Body of pancreas (tissue), 4 donors: ENCODE data around the gene ROS1. TPM values are rescaled to one million over a fixed set of nuclear protein-coding genes. Genes with fewer than 3 reads are reported as not detected.

Experiments used
- ATAC-seq: fragments of 150-250 bp; one replicate; pipeline ENCODE4 v1.9.1; 2016
- DNase-seq, 4 donors: peaks; one replicate each; pipeline ENCODE4 v3.0.0-alpha.2; 2019
- H3K27ac ChIP-seq, 4 donors: fragments of 200-600 bp; sonication (generic); 1 replicate in 3 of 4; 2 replicates in 1 of 4; pipeline versions ENCODE4 v1.5.1 to v1.6.1; 2016 to 2019; ENCODE audit warnings: mild to moderate bottlenecking in 1 of 4, mixed read lengths in 1 of 4, moderate library complexity in 1 of 4
- H3K27me3 ChIP-seq, 2 donors: fragments of 200-600 bp; sonication (generic); one replicate each; pipeline ENCODE4 v1.6.0; 2016; ENCODE audit warnings: mild to moderate bottlenecking in 1 of 2
- H3K36me3 ChIP-seq, 2 donors: fragments of 200-600 bp; sonication (generic); replicated peaks in 1 of 2; 2 replicates each; pipeline ENCODE4 v1.5.1; 2016; ENCODE audit warnings: low read depth in 2 of 2; ENCODE audit not compliant: insufficient read depth in 1 of 2
- H3K4me1 ChIP-seq: fragments of 200-600 bp; sonication (generic); one replicate; pipeline ENCODE4 v1.6.0; 2016
- H3K4me3 ChIP-seq, 2 donors: fragments of 200-600 bp; sonication (generic); 1 replicate in 1 of 2; 2 replicates in 1 of 2; pipeline ENCODE4 v1.5.1; 2016 to 2019
- H3K9me3 ChIP-seq, 3 donors: fragments of 200-600 bp; sonication (generic); 1 replicate in 2 of 3; 2 replicates in 1 of 3; pipeline ENCODE4 v1.5.1; 2016
- CTCF ChIP-seq, 7 experiments: fragments of 450-650 bp in 4 of 7; fragments of 200-600 bp in 3 of 7; sonication (generic) in 3 of 7; IDR thresholded peaks; one replicate each; pipeline ENCODE4 v1.5.1; 2016 to 2019; ENCODE audit warnings: antibody characterized with exemption in 7 of 7
- POLR2A ChIP-seq, 3 donors: fragments of 450-650 bp; IDR thresholded peaks; one replicate each; pipeline ENCODE4 v1.6.1; 2016; ENCODE audit warnings: antibody characterized with exemption in 3 of 3, mild to moderate bottlenecking in 2 of 3
- WGBS, 2 donors: methylation state at CpG; one replicate each; pipeline ENCODE4 v1.1.5; 2017; 5-methylcytosine and 5-hydroxymethylcytosine counted together
- intact Hi-C: fragments of 100-400 bp; cut with DNase I; formaldehyde crosslinking; loops from one replicate; pipeline ENCODE4 v1.15.1; 2023
- total RNA-seq, 2 donors: library from RNA; depleted of rRNA; stranded (reverse); fragments of >200 nt; gene quantifications; one replicate each; pipeline ENCODE4 v1.1.0, GENCODE V29; 2016

The ROS1 gene
- total RNA-seq, 2 donors from 2014 or later = not detected

- H3K4me1 ChIP-seq = no peaks in the 10 kb centered on the region
- no peaks in the 10 kb centered on the region for H3K36me3 ChIP-seq
- ATAC-seq = no peak
- WGBS, 2 donors = 53 to 60% methylated on average over 3 of the region's 3 CpGs
- intact Hi-C loops = no loop called here
- H3K27me3 ChIP-seq = no peaks in the 10 kb centered on the region
- no peak for TF ChIP-seq POLR2A (IDR thresholded peaks at IDR 0.05)
- no peak for TF ChIP-seq CTCF (IDR thresholded peaks at IDR 0.05)
- no peak for DNase-seq
- H3K9me3 ChIP-seq = no peaks in the 10 kb centered on the region
- no peak overlapping the region for H3K4me3 ChIP-seq
- H3K27ac ChIP-seq = no peak overlapping the region
These were observed 137.5 kb downstream of the ROS1 start for GRCh38 chr6:117288083-117288715.

- TF ChIP-seq POLR2A (IDR thresholded peaks at IDR 0.05) = no peak
- no peak for TF ChIP-seq CTCF (IDR thresholded peaks at IDR 0.05)
- intact Hi-C loops = no loop called here
- no peak for ATAC-seq
- H3K4me1 ChIP-seq = no peaks in the 10 kb centered on the region
- no peak for DNase-seq
- H3K27ac ChIP-seq = no peak overlapping the region
- H3K36me3 ChIP-seq = no peaks in the 10 kb centered on the region
- H3K27me3 ChIP-seq = no peaks in the 10 kb centered on the region
- no peak overlapping the region for H3K4me3 ChIP-seq
- no peaks in the 10 kb centered on the region for H3K9me3 ChIP-seq
- 60 to 67% methylated on average over 3 of the region's 3 CpGs for WGBS, 2 donors
These were observed 144.8 kb downstream of the ROS1 start for GRCh38 chr6:117280922-117281321.

- 74 to 78% methylated on average over 10 of the region's 10 CpGs for WGBS, 2 donors
- Histone ChIP-seq H3K27ac (no peak overlapping the region), H3K4me3 (no peak overlapping the region), H3K9me3 (no peaks in the 10 kb centered on the region), H3K36me3 (no peaks in the 10 kb centered on the region), H3K4me1 (no peaks in the 10 kb centered on the region), H3K27me3 (no peaks in the 10 kb centered on the region)
- ATAC-seq (no peak), DNase-seq (no peak)
- TF ChIP-seq POLR2A (IDR thresholded peaks at IDR 0.05) = no peak
- TF ChIP-seq CTCF (IDR thresholded peaks at IDR 0.05) = no peak
- intact Hi-C loops = no loop called here
These were observed 148.9 kb downstream of the ROS1 start for GRCh38 chr6:117276778-117277316.

- Histone ChIP-seq H3K36me3 (no peaks in the 10 kb centered on the region), H3K27ac (no peak overlapping the region), H3K27me3 (peaks cover 0 to 2% of the 10 kb centered on the region in 2 donors), H3K4me1 (peaks cover 3% of the 10 kb centered on the region), H3K9me3 (no peaks in the 10 kb centered on the region), H3K4me3 (no peak overlapping the region)
- intact Hi-C loops = no loop called here
- DNase-seq = no peak
- ATAC-seq = no peak
- TF ChIP-seq POLR2A (IDR thresholded peaks at IDR 0.05) = no peak
- TF ChIP-seq CTCF (IDR thresholded peaks at IDR 0.05) = no peak
- 51 to 56% methylated on average over 5 of the region's 5 CpGs for WGBS, 2 donors
These were observed 150.0 kb downstream of the ROS1 start for GRCh38 chr6:117275711-117276110.

- WGBS, 2 donors = 74 to 79% methylated on average over 9 of the region's 9 CpGs
- Histone ChIP-seq H3K4me1 (peaks cover 8% of the 10 kb centered on the region), H3K4me3 (no peak overlapping the region), H3K27me3 (peaks cover 0 to 7% of the 10 kb centered on the region in 2 donors), H3K27ac (no peak overlapping the region), H3K36me3 (no peaks in the 10 kb centered on the region), H3K9me3 (no peaks in the 10 kb centered on the region)
- TF ChIP-seq POLR2A (IDR thresholded peaks at IDR 0.05) (no peak), CTCF (IDR thresholded peaks at IDR 0.05) (no peak)
- no peak for DNase-seq
- intact Hi-C loops = no loop called here
- ATAC-seq = no peak
These were observed 150.5 kb downstream of the ROS1 start for GRCh38 chr6:117275205-117275604.
